Measurements from ENCODE around the gene TMEM115.

DNA sequence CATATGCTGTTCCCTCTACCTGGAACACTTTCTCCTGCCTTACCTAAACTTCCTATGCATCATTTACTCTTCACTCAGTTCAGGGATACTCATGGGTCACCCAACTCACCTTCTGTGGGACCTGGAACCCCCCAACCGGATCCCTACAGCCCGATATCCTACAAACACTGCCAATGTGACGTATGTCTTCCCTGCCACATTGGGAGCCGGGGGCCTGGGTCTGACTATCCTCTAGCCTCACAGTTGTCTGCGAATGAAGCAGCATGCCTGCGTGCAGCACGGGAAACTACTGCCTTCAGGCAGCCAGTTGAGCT lies 9.2 kb downstream of the TMEM115 start:
- TF ChIP-seq, protein P1, sequence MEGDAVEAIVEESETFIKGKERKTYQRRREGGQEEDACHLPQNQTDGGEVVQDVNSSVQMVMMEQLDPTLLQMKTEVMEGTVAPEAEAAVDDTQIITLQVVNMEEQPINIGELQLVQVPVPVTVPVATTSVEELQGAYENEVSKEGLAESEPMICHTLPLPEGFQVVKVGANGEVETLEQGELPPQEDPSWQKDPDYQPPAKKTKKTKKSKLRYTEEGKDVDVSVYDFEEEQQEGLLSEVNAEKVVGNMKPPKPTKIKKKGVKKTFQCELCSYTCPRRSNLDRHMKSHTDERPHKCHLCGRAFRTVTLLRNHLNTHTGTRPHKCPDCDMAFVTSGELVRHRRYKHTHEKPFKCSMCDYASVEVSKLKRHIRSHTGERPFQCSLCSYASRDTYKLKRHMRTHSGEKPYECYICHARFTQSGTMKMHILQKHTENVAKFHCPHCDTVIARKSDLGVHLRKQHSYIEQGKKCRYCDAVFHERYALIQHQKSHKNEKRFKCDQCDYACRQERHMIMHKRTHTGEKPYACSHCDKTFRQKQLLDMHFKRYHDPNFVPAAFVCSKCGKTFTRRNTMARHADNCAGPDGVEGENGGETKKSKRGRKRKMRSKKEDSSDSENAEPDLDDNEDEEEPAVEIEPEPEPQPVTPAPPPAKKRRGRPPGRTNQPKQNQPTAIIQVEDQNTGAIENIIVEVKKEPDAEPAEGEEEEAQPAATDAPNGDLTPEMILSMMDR (IDR thresholded peaks at IDR 0.05), result no peak
- no peak for TF ChIP-seq POLR2A (IDR thresholded peaks at IDR 0.05)

Measured in heart left ventricle (tissue), 13 donors.